Lung (tissue), 12 donors: ENCODE results near the gene RAB3GAP1. TPM values are rescaled to one million over a fixed set of nuclear protein-coding genes. Genes with fewer than 3 reads are reported as not detected.

Experiments used
- ATAC-seq: fragments of 200-7000 bp; cut with Tn5 transposase; one replicate; pipeline ENCODE4 v1.9.1; 2020; ENCODE audit warnings: moderate number of reproducible peaks; ENCODE audit not compliant: insufficient read depth, low FRiP score
- DNase-seq, 3 donors: peaks; one replicate each; pipeline ENCODE4 v3.0.0-alpha.2; 2013 to 2017
- H3K27ac ChIP-seq, 2 donors: one replicate each; pipeline ENCODE4 v1.5.1; 2013; ENCODE audit warnings: mild to moderate bottlenecking in 2 of 2, moderate library complexity in 2 of 2, control low read depth in 1 of 2, inconsistent platforms in 1 of 2, low read depth in 1 of 2, low read length in 1 of 2
- H3K27me3 ChIP-seq, 3 donors: one replicate each; pipeline ENCODE4 v1.5.1; 2013; ENCODE audit warnings: low read length in 2 of 3; ENCODE audit not compliant: control insufficient read depth in 3 of 3, insufficient read depth in 3 of 3
- H3K36me3 ChIP-seq, 4 donors: one replicate each; pipeline ENCODE4 v1.5.1; 2013; ENCODE audit warnings: low read length in 4 of 4, mild to moderate bottlenecking in 1 of 4, moderate library complexity in 1 of 4; ENCODE audit not compliant: control insufficient read depth in 4 of 4, insufficient read depth in 4 of 4
- H3K4me1 ChIP-seq, 5 donors: one replicate each; pipeline ENCODE4 v1.5.1; 2013; ENCODE audit warnings: low read length in 5 of 5, mild to moderate bottlenecking in 2 of 5, moderate library complexity in 1 of 5; ENCODE audit not compliant: control insufficient read depth in 5 of 5, insufficient read depth in 5 of 5
- H3K4me3 ChIP-seq: one replicate; pipeline ENCODE4 v1.5.1; 2013; ENCODE audit warnings: mild to moderate bottlenecking, control low read depth, moderate library complexity
- H3K9ac ChIP-seq, 2 donors: one replicate each; pipeline ENCODE4 v1.5.1; 2013; ENCODE audit warnings: low read length in 2 of 2, control low read depth in 1 of 2; ENCODE audit not compliant: insufficient read depth in 1 of 2
- H3K9me3 ChIP-seq, 4 donors: one replicate each; pipeline ENCODE4 v1.5.1; 2013; ENCODE audit warnings: low read length in 3 of 4, mild to moderate bottlenecking in 1 of 4, moderate library complexity in 1 of 4; ENCODE audit not compliant: control insufficient read depth in 4 of 4, insufficient read depth in 3 of 4
- CTCF ChIP-seq: IDR thresholded peaks from 2 replicates; pipeline ENCODE4 v1.5.1; 2012; ENCODE audit warnings: mild to moderate bottlenecking; ENCODE audit errors: control extremely low read depth, extremely low read depth
- WGBS, 2 donors: extraction: QIAGEN DNeasy Blood & Tissue Kit; methylation state at CpG; one replicate each; pipeline ENCODE4 v1.1.7; 2013; 5-methylcytosine and 5-hydroxymethylcytosine counted together
- polyA plus RNA-seq, 2 donors: library from polyadenylated mRNA; stranded (reverse); fragments of 200-250 nt; gene quantifications; one replicate each; pipeline ENCODE4 v1.2.1, GENCODE V29; 2013
- total RNA-seq, 2 donors: library from RNA; depleted of rRNA in 1 of 2; stranded (reverse); fragments of >200 nt in 1 of 2; gene quantifications; one replicate each; pipeline ENCODE4 v1.2.1, GENCODE V29; 2014 to 2021
- donor health status: control.
- donor health status: control.
- donor health status: Bipolar disorder and iron deficiency.
- donor health status: healthy.
- donor health status: DM: yes; HTN: yes; CAD: no.

RAB3GAP1 gene
- total and polyA plus RNA-seq, 4 donors = 15.2 to 107 (median 25.4) TPM

- no peak for ATAC-seq
- H3K9ac ChIP-seq = no peak overlapping the region
- H3K4me3 ChIP-seq = no peak overlapping the region
- WGBS, 2 donors = 90 to 92% methylated on average over 3 of the region's 3 CpGs
- H3K4me1 ChIP-seq = no peaks in the 10 kb centered on the region
- H3K36me3 ChIP-seq = peaks cover 11 to 35% (median 22%) of the 10 kb centered on the region in 4 donors
- H3K9me3 ChIP-seq = peaks cover 0 to 2% (median 0%) of the 10 kb centered on the region in 4 donors
- H3K27me3 ChIP-seq = no peaks in the 10 kb centered on the region
- DNase-seq = no peak
- no peak for TF ChIP-seq CTCF
- H3K27ac ChIP-seq = no peak overlapping the region
Measured at GRCh38 chr2:135175177-135175576, 123.1 kb downstream of the RAB3GAP1 start.

- Histone ChIP-seq H3K9ac (no peak overlapping the region), H3K4me1 (no peaks in the 10 kb centered on the region), H3K36me3 (peaks cover 0 to 18% (median 6%) of the 10 kb centered on the region in 4 donors), H3K4me3 (no peak overlapping the region), H3K27me3 (no peaks in the 10 kb centered on the region), H3K27ac (no peak overlapping the region), H3K9me3 (no peaks in the 10 kb centered on the region)
- ATAC-seq (no peak), DNase-seq (no peak)
- 79 to 86% methylated on average over 1 of the region's 1 CpG for WGBS, 2 donors
- no peak for TF ChIP-seq CTCF
Measured at GRCh38 chr2:135179689-135180088, 127.6 kb downstream of the RAB3GAP1 start.

- no peak overlapping the region for H3K4me3 ChIP-seq
- no peaks in the 10 kb centered on the region for H3K27me3 ChIP-seq
- no peaks in the 10 kb centered on the region for H3K9me3 ChIP-seq
- no peaks in the 10 kb centered on the region for H3K4me1 ChIP-seq
- peaks cover 0 to 10% (median 1%) of the 10 kb centered on the region in 4 donors for H3K36me3 ChIP-seq
- H3K9ac ChIP-seq = no peak overlapping the region
- ATAC-seq (no peak), DNase-seq (no peak)
- no peak overlapping the region for H3K27ac ChIP-seq
- no peak for TF ChIP-seq CTCF
- WGBS, 2 donors = 81 to 87% methylated on average over 8 of the region's 8 CpGs
Measured at GRCh38 chr2:135182190-135182589, 130.1 kb downstream of the RAB3GAP1 start.

- 85 to 86% methylated on average over 3 of the region's 3 CpGs for WGBS, 2 donors
- DNase-seq = no peak
- H3K4me3 ChIP-seq = no peak overlapping the region
- no peaks in the 10 kb centered on the region for H3K27me3 ChIP-seq
- no peak for TF ChIP-seq CTCF
- no peak overlapping the region for H3K27ac ChIP-seq
- peaks cover 0 to 8% (median 1%) of the 10 kb centered on the region in 4 donors for H3K36me3 ChIP-seq
- no peak overlapping the region for H3K9ac ChIP-seq
- no peak for ATAC-seq
- no peaks in the 10 kb centered on the region for H3K9me3 ChIP-seq
- no peaks in the 10 kb centered on the region for H3K4me1 ChIP-seq
Measured at GRCh38 chr2:135182601-135183000, 130.5 kb downstream of the RAB3GAP1 start.
